GM23338 (cell line): ENCODE results near the gene GPR42. TPM values are rescaled to one million over a fixed set of nuclear protein-coding genes. Genes with fewer than 3 reads are reported as not detected.

Experiments
- ATAC-seq: fragments of 200-7000 bp; cut with Tn5 transposase; 3 replicates; pipeline ENCODE4 v1.9.1; 2020
- DNase-seq: peaks from one replicate; pipeline ENCODE4 v3.0.0-alpha.2; 2015; ENCODE audit warnings: low spot score
- H2AFZ ChIP-seq: fragments of 200-600 bp; sonication (generic); 2 replicates; pipeline ENCODE4 v1.8.0; 2016; ENCODE audit warnings: antibody characterized with exemption, mild to moderate bottlenecking, moderate library complexity
- H3F3A ChIP-seq: fragments of 200-600 bp; sonication (generic); replicated peaks from 2 replicates; pipeline ENCODE4 v1.8.0; 2017; ENCODE audit warnings: antibody characterized with exemption, mixed run types, low read depth
- H3K27ac ChIP-seq: fragments of 200-600 bp; sonication (generic); 2 replicates; pipeline ENCODE4 v1.6.1; 2016; ENCODE audit warnings: low read depth
- H3K27me3 ChIP-seq: fragments of 200-600 bp; sonication (generic); 2 replicates; pipeline ENCODE4 v1.8.0; 2016; ENCODE audit warnings: mild to moderate bottlenecking, mixed run types, moderate library complexity; ENCODE audit not compliant: insufficient read depth
- H3K36me3 ChIP-seq: fragments of 200-600 bp; sonication (generic); 2 replicates; pipeline ENCODE4 v1.8.0; 2016; ENCODE audit warnings: mild to moderate bottlenecking; ENCODE audit not compliant: insufficient read depth
- H3K4me1 ChIP-seq: fragments of 200-600 bp; sonication (generic); 2 replicates; pipeline ENCODE4 v1.8.0; 2016; ENCODE audit warnings: mild to moderate bottlenecking, moderate library complexity; ENCODE audit not compliant: insufficient read depth
- H3K4me2 ChIP-seq: fragments of 200-600 bp; sonication (generic); 2 replicates; pipeline ENCODE4 v1.7.1; 2017; ENCODE audit warnings: mixed run types
- H3K4me3 ChIP-seq: fragments of 200-600 bp; sonication (generic); 2 replicates; pipeline ENCODE4 v1.6.1; 2016; ENCODE audit warnings: mixed run types
- H3K79me2 ChIP-seq: fragments of 200-600 bp; sonication (generic); replicated peaks from 2 replicates; pipeline ENCODE4 v1.8.0; 2017; ENCODE audit warnings: mild to moderate bottlenecking; ENCODE audit not compliant: insufficient read depth
- H3K9me2 ChIP-seq: fragments of 200-600 bp; sonication (generic); 2 replicates; pipeline ENCODE4 v1.8.0; 2017; ENCODE audit not compliant: insufficient read depth
- H4K20me1 ChIP-seq: fragments of 200-600 bp; sonication (generic); replicated peaks from 2 replicates; pipeline ENCODE4 v1.8.0; 2017; ENCODE audit warnings: mild to moderate bottlenecking; ENCODE audit not compliant: insufficient read depth
- H3K27ac Mint-ChIP-seq: 2 replicates; pipeline ENCODE4 v1.8.0; 2020; ENCODE audit warnings: inconsistent platforms, mild to moderate bottlenecking, moderate library complexity, mixed read lengths
- H3K27me3 Mint-ChIP-seq: 3 replicates; pipeline ENCODE4 v1.8.0; 2022; ENCODE audit warnings: low read depth, mild to moderate bottlenecking, moderate library complexity, mixed read lengths, inconsistent platforms; ENCODE audit not compliant: insufficient read depth, poor library complexity
- H3K36me3 Mint-ChIP-seq: 3 replicates; pipeline ENCODE4 v1.8.0; 2021; ENCODE audit warnings: low read depth, mild to moderate bottlenecking, inconsistent platforms, moderate library complexity, mixed read lengths
- H3K4me1 Mint-ChIP-seq: 3 replicates; pipeline ENCODE4 v1.8.0; 2020; ENCODE audit warnings: mild to moderate bottlenecking, inconsistent platforms, mixed read lengths
- H3K4me3 Mint-ChIP-seq: 3 replicates; pipeline ENCODE4 v1.8.0; 2021; ENCODE audit warnings: moderate library complexity, mild to moderate bottlenecking, inconsistent platforms, mixed read lengths
- H3K9me3 Mint-ChIP-seq: 3 replicates; pipeline ENCODE4 v1.8.0; 2020; ENCODE audit warnings: moderate library complexity, mild to moderate bottlenecking, inconsistent platforms, mixed read lengths
- CREB1 ChIP-seq: fragments of 250-450 bp; sonication (Bioruptor Pico); IDR thresholded peaks from 2 replicates; pipeline ENCODE4 v1.5.0; 2020; ENCODE audit warnings: low read depth, mild to moderate bottlenecking, moderate library complexity
- ETS1 ChIP-seq: IDR thresholded peaks from 2 replicates; pipeline ENCODE4 v1.6.1; 2016; ENCODE audit warnings: antibody characterized with exemption
- EZH2 ChIP-seq: fragments of 200-600 bp; sonication (generic); IDR thresholded peaks from one replicate; pipeline ENCODE4 v1.8.0; 2017; ENCODE audit warnings: antibody characterized with exemption, mild to moderate bottlenecking, low read depth; ENCODE audit not compliant: unreplicated experiment
- EZH2phosphoT487 ChIP-seq: fragments of 200-600 bp; sonication (generic); IDR thresholded peaks from one replicate; pipeline ENCODE4 v1.8.1; 2018; ENCODE audit warnings: antibody characterized with exemption; ENCODE audit not compliant: unreplicated experiment
- JUNB ChIP-seq: IDR thresholded peaks from one replicate; pipeline ENCODE4 v1.6.1; 2016; ENCODE audit warnings: antibody characterized with exemption; ENCODE audit not compliant: unreplicated experiment
- POLR2AphosphoS5 ChIP-seq: IDR thresholded peaks from 2 replicates; pipeline ENCODE4 v1.6.1; 2016; ENCODE audit warnings: antibody characterized with exemption, low read depth
- REST ChIP-seq: IDR thresholded peaks from one replicate; pipeline ENCODE4 v1.6.1; 2018; ENCODE audit warnings: antibody characterized with exemption; ENCODE audit not compliant: unreplicated experiment
- ZNF114 ChIP-seq: fragments of 250-450 bp; sonication (Bioruptor Pico); IDR thresholded peaks from 2 replicates; pipeline ENCODE4 v1.5.0; 2020; ENCODE audit warnings: mild to moderate bottlenecking, moderate library complexity
- ZNF331 ChIP-seq: fragments of 250-450 bp; sonication (Bioruptor Pico); IDR thresholded peaks from 2 replicates; pipeline ENCODE4 v1.5.0; 2020; ENCODE audit warnings: low read depth, mild to moderate bottlenecking, moderate library complexity
- ZNF462 ChIP-seq: fragments of 250-450 bp; sonication (Bioruptor Pico); IDR thresholded peaks from 2 replicates; pipeline ENCODE4 v1.5.0; 2020; ENCODE audit warnings: mild to moderate bottlenecking, moderate library complexity
- polyA plus RNA-seq: library from polyadenylated mRNA; unstranded; fragments of >200 nt; fragmentation: Nextera tagmentation; extraction: Ambion mirVana; gene quantifications from 2 replicates; pipeline ENCODE4 v1.2.1, GENCODE V29; 2016
- total RNA-seq: library from RNA; depleted of rRNA; stranded (reverse); fragments of >200 nt; shearing (Covaris generic); gene quantifications from 2 replicates; pipeline ENCODE4 v1.2.3, GENCODE V29; 2014

GPR42 gene
- total and polyA plus RNA-seq, 2 experiments from 2014 or later, result not detected

- TF ChIP-seq EZH2 (no peak), ZNF462 (CRISPR knock-in tag) (no peak), EZH2phosphoT487 (no peak), ZNF114 (CRISPR knock-in tag) (no peak), ZNF331 (CRISPR knock-in tag) (no peak)
Observed at GRCh38 chr19:35340431-35340830, 30.4 kb upstream of the GPR42 start (continued).

GRCh38 chr19:35341006-35341405, 29.9 kb upstream of the GPR42 start:
- H3K9me3 Mint-ChIP-seq, result no peaks in the 10 kb centered on the region
- no peaks in the 10 kb centered on the region for H3F3A ChIP-seq
- no peaks in the 10 kb centered on the region for H3K9me2 ChIP-seq
- no peaks in the 10 kb centered on the region for H3K27me3 ChIP-seq
- no peaks in the 10 kb centered on the region for H3K36me3 ChIP-seq
- no peak overlapping the region for H2AFZ ChIP-seq
- no peaks in the 10 kb centered on the region for H4K20me1 ChIP-seq
- H3K36me3 Mint-ChIP-seq, result no peaks in the 10 kb centered on the region
- no peak overlapping the region for H3K4me2 ChIP-seq
- no peaks in the 10 kb centered on the region for H3K4me1 Mint-ChIP-seq
- H3K4me1 ChIP-seq, result no peaks in the 10 kb centered on the region
- no peak overlapping the region for H3K27ac ChIP-seq
- no peaks in the 10 kb centered on the region for H3K79me2 ChIP-seq
- H3K27ac Mint-ChIP-seq, result no peak overlapping the region
- H3K4me3 Mint-ChIP-seq, result no peak overlapping the region
- H3K27me3 Mint-ChIP-seq, result peaks cover 3% of the 10 kb centered on the region
- DNase-seq (no peak), ATAC-seq (no peak)
- no peak overlapping the region for H3K4me3 ChIP-seq
- TF ChIP-seq REST (no peak), POLR2AphosphoS5 (no peak), CREB1 (CRISPR knock-in tag) (no peak), JUNB (no peak), EZH2phosphoT487 (no peak), ETS1 (no peak)
